Measurements from ENCODE around the gene TUT7. TPM values are rescaled to one million over a fixed set of nuclear protein-coding genes. Genes with fewer than 3 reads are reported as not detected.

Gene TUT7
- total RNA-seq, 1 donor from 2014 or later = 25.1 TPM

DNA sequence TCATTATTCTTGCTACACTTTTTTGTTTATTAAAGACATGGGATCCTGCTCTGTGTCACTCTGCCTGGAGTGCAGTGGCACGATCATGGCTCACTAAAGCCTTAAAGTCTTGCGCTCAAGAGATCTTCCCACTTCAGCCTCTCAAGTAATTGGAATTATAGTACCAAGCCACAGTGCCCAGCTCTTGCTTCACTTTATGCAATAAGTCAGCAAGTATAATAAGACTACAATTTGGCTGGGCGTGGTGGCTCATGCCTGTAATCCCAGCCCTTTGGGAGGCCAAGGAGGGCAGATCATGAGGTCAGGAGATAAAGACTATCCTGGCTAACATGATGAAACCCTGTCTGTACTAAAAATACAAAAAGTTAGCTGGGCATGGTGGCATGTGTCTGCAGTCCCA is 100.6 kb downstream of the TUT7 start:
- DNase-seq (ENCODE audit: low spot score) = no peak

DNA sequence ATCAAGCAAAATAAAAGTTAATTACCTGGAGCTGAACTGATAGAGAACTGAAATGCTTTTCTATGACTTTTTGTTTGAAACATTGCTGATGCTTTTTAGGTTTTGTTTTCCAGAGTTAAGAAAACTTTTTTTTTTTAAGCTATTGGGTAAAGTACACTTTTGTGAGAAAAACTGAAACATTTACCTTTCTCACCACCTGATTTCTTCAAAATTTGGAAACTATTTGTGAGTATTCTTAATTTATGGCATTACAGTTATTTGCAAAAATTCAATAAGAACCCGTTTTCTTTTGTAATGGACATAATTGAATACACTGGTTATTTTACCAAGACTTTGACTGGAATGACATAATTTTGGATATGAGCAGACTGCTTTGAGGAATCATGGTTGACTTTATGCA is 101.3 kb downstream of the TUT7 start:
- no peak for DNase-seq (ENCODE audit: low spot score)

DNA sequence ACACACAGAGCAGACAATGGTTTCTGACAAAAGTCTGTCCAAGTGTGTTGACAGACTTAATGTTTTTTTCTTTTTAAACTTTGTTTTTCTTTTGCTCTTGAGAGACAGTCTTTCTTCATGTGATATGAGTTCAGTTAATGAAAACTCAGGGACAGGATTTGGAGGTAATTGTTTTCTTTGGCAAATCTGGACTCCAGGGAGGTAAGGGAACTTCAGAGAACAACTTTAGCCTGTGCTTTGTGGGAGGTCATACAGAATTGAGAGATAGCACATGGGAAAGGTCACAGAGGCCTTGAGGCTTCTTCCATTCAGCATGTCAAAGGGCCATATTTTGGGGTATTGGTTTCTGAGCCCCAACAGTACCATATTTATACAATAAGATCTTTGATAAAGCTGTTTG is 104.1 kb downstream of the TUT7 start:
- DNase-seq (ENCODE audit: low spot score) = no peak

DNA sequence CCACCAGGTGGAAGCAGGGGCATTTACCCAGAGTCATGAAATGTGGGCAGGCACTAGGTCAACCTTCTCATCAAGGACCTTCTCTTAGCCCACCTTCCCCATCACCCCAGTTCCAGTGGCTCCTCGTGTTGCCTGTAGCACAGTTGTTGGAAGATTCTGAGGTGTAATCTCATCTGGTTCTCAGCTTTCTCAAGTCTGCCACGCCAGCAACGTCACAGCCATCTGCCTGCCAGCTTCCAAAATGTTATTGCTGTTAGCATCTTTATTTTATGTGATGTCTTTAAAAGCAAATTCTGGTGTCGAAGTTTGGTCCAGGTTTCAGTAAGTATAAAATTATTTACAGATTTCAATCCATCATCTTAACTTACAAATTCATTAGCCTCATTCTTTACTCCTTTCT is 105.5 kb downstream of the TUT7 start:
- no peak for DNase-seq (ENCODE audit: low spot score)

DNA sequence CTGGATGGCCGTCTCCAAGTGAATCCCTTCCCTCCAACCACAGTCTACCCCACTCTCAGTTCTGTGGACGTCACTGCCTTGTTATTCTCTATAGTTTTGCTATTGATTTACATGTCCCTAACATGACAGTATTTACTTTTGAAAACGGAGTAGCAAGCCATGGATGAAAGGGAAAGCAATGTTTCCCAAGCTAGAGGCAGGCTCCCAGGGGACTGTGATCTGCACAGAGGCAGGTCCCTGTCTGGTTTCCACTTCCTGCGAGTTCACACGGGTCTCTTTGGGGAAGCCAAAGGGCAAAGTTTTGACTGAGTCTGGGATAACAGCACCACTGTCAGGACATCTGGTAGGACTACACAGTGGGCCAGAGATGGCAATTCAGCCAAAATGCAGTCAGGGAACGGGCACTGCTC is 107.5 kb downstream of the TUT7 start:
- DNase-seq (ENCODE audit: low spot score) = no peak

DNA sequence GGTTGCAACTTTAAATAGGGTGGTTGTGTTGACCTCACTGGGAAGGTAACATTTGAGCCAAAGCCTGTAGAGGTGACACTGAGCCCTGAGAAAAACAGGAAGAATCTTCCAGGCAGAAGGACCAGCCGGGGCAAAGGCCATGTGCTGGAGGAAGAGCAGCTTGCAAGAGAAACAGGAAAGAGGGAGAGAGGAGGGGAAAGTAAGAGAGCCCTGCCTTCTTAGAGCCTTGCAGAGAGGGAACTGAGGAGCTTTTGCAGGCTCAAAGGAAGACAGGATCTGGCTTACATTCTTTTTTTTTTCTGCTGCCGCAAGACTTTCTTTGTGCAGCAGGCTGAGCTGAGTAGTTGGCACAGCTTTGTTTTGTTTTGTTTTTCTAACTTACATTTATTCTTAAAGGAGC is 112.1 kb downstream of the TUT7 start:
- no peak for DNase-seq (ENCODE audit: low spot score)

DNA sequence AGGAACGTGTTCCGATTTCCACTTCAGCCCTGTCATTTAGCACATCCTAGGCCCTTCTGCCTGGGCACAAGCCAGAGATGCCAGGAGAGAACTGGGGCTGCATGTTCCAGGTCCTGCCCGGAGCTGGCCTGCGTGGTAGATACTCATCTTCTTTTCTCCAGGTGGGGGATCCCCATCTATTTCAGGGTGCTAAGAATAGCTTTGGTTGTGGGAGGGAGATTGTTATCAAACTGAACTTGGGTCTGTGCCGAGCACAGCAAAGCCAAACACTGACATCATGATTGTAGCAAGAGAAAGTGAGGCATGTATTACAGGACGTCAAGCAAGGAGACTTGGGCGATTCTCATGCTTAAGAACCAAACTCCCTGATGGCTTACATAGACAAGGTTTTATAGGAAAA is 113.0 kb downstream of the TUT7 start:
- no peak for DNase-seq (ENCODE audit: low spot score)

DNA sequence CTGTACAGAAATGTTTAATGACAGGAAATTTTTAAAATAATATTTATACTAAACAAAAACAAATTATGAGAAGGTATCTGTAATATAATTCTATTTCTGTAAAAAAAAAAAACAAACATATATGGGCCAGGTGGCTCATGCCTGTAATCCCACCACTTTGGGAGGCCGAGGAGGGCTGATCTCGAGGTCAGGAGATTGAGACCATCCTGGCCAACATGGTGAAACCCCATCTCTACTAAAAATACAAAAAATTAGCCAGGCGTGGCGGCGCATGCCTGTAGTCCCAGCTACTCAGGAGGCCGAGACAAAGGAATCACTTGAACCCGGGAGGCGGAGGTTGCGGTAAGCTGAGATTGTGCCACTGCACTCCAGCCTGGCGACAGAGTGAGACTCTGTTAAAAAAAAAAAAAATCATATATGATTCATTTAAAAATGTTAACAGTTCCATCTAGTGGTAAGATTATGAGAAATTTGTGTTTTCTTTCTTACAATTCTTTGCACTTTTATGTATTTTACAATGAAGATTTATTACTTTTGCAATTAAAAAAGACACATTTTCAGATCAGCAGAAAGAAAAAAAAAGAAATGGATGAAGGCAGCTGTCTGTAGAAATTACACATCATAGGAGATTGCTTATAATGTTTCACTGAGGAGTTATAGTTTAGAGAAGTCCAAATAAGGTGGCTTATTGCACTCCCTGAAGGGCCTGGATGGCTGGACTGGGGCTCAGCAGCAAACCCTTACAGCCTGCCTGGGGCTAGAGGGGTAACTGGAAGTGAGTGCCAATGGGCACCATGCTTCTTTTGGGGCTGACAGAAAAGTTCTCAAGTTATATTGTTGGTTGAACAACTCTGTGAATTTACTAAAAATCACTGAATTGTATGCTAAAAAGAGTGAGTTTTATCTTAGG is 115.1 kb downstream of the TUT7 start:
- DNase-seq (ENCODE audit: low spot score) = no peak

Other genes with a start within 250 kb of the TUT7 start
- gene C9orf153, start 94.8 kb downstream of the TUT7 start, total RNA-seq = 0.23 TPM
- 34.6 TPM for gene ISCA1, start 71.9 kb downstream of the TUT7 start, total RNA-seq